SK-N-SH treated with all-trans-retinoic acid at 6 μM for 48 hours (cell line): ENCODE data around the gene RALGAPA1.

Experiments used
- ARNTL ChIP-seq: fragments of 450-650 bp; formaldehyde crosslinking; IDR thresholded peaks from 2 replicates; pipeline ENCODE4 v1.5.0; 2020; ENCODE audit warnings: low read depth, mild to moderate bottlenecking, moderate library complexity, borderline replicate concordance
- GLIS3 ChIP-seq: fragments of 250-450 bp; sonication (Bioruptor Pico); IDR thresholded peaks from 2 replicates; pipeline ENCODE4 v1.5.0; 2020; ENCODE audit warnings: mild to moderate bottlenecking, moderate library complexity
- ISL1 ChIP-seq: fragments of 250-450 bp; sonication (Bioruptor Pico); IDR thresholded peaks from 2 replicates; pipeline ENCODE4 v2.1.2; 2022; ENCODE audit warnings: mild to moderate bottlenecking, moderate library complexity
- POU6F1 ChIP-seq: fragments of 250-450 bp; sonication (Bioruptor Pico); IDR thresholded peaks from 2 replicates; pipeline ENCODE4 v1.8.0; 2021; ENCODE audit warnings: low read depth, mild to moderate bottlenecking, moderate library complexity, borderline replicate concordance
- RARB ChIP-seq: fragments of 250-450 bp; sonication (Bioruptor Pico); IDR thresholded peaks from 2 replicates; pipeline ENCODE4 v1.8.0; 2021; ENCODE audit warnings: mild to moderate bottlenecking, moderate library complexity
- ZNF70 ChIP-seq: fragments of 450-650 bp; formaldehyde crosslinking; IDR thresholded peaks from 2 replicates; pipeline ENCODE4 v1.5.0; 2020; ENCODE audit warnings: mild to moderate bottlenecking, moderate library complexity
- TF ChIP-seq, protein P1 (sequence below): fragments of 250-450 bp; sonication (Bioruptor Pico); IDR thresholded peaks from 2 replicates; pipeline ENCODE4 v1.8.0; 2020; ENCODE audit warnings: mild to moderate bottlenecking, moderate library complexity, borderline replicate concordance
- TF ChIP-seq, protein P2 (sequence below): fragments of 250-450 bp; sonication (Bioruptor Pico); IDR thresholded peaks from 2 replicates; pipeline ENCODE4 v1.5.1; 2021; ENCODE audit warnings: mild to moderate bottlenecking, moderate library complexity

DNA sequence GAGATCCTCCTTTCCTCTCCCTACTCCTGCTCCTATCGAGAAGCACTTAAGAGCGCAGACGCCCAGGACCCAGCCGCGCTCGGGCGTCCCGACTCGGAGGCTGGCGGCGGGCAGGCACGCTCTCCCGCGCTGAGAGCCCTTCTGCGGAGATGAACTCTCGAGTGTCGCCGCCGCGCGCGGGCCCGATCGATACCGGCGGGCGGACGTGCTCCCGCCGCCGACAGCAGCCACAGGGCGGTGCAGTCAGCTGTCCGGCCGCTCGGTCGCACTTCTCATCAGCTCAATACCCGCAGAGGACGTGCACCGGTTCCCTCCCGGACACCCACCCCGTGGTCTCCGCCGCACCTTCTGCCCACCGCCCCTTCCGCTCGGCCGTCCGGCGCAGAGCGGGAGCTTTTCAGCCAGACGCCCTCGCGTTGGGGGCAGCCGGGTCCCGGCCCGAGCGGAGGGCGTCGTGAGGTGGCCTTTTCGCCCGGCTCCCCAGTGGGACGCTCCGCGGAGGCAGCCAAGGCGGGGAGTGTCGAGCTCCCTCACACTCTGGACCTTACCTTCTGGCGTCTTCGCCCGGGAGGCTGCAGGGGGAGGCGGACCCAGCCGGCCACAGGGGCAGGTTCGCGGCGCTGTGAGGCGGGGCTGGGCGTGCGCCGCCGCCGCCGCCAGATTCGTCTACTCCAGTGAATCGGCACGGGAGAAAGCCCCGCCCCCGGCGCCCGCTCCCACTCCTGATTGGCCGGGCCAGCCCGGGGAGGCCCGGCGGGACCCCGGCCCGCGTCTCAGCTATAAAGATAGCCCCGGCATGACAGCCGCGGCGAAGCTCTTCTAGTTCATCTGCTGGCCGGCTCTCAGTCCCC, 275.5 kb downstream of the RALGAPA1 start, which contains the start of gene INSM2:
- TF ChIP-seq RARB (CRISPR knock-in tag) (no peak), ZNF70 (CRISPR knock-in tag) (no peak), ISL1 (no peak), GLIS3 (CRISPR knock-in tag) (no peak), ARNTL (CRISPR knock-in tag) (no peak), POU6F1 (no peak)
- TF ChIP-seq, protein P1, sequence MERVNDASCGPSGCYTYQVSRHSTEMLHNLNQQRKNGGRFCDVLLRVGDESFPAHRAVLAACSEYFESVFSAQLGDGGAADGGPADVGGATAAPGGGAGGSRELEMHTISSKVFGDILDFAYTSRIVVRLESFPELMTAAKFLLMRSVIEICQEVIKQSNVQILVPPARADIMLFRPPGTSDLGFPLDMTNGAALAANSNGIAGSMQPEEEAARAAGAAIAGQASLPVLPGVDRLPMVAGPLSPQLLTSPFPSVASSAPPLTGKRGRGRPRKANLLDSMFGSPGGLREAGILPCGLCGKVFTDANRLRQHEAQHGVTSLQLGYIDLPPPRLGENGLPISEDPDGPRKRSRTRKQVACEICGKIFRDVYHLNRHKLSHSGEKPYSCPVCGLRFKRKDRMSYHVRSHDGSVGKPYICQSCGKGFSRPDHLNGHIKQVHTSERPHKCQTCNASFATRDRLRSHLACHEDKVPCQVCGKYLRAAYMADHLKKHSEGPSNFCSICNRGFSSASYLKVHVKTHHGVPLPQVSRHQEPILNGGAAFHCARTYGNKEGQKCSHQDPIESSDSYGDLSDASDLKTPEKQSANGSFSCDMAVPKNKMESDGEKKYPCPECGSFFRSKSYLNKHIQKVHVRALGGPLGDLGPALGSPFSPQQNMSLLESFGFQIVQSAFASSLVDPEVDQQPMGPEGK (CRISPR knock-in tag): no peak
- TF ChIP-seq, protein P2, sequence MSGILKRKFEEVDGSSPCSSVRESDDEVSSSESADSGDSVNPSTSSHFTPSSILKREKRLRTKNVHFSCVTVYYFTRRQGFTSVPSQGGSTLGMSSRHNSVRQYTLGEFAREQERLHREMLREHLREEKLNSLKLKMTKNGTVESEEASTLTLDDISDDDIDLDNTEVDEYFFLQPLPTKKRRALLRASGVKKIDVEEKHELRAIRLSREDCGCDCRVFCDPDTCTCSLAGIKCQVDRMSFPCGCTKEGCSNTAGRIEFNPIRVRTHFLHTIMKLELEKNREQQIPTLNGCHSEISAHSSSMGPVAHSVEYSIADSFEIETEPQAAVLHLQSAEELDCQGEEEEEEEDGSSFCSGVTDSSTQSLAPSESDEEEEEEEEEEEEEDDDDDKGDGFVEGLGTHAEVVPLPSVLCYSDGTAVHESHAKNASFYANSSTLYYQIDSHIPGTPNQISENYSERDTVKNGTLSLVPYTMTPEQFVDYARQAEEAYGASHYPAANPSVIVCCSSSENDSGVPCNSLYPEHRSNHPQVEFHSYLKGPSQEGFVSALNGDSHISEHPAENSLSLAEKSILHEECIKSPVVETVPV (CRISPR knock-in tag): no peak
